Upper lobe of left lung (tissue), 4 donors: ENCODE results near the gene PSMD8.

Source experiments
- POLR2A ChIP-seq, 4 donors: fragments of 450-650 bp; IDR thresholded peaks; one replicate each; pipeline ENCODE4 v1.5.1; 2016 to 2017; ENCODE audit warnings: antibody characterized with exemption in 4 of 4, mild to moderate bottlenecking in 2 of 4
- TF ChIP-seq, protein P1 (sequence below), 6 experiments: fragments of 450-650 bp in 4 of 6; fragments of 200-600 bp in 2 of 6; sonication (generic) in 2 of 6; IDR thresholded peaks; one replicate each; pipeline ENCODE4 v1.5.1; 2016 to 2019; ENCODE audit warnings: antibody characterized with exemption in 6 of 6

- no peak for TF ChIP-seq POLR2A (IDR thresholded peaks at IDR 0.05)
- TF ChIP-seq, protein P1, sequence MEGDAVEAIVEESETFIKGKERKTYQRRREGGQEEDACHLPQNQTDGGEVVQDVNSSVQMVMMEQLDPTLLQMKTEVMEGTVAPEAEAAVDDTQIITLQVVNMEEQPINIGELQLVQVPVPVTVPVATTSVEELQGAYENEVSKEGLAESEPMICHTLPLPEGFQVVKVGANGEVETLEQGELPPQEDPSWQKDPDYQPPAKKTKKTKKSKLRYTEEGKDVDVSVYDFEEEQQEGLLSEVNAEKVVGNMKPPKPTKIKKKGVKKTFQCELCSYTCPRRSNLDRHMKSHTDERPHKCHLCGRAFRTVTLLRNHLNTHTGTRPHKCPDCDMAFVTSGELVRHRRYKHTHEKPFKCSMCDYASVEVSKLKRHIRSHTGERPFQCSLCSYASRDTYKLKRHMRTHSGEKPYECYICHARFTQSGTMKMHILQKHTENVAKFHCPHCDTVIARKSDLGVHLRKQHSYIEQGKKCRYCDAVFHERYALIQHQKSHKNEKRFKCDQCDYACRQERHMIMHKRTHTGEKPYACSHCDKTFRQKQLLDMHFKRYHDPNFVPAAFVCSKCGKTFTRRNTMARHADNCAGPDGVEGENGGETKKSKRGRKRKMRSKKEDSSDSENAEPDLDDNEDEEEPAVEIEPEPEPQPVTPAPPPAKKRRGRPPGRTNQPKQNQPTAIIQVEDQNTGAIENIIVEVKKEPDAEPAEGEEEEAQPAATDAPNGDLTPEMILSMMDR (IDR thresholded peaks at IDR 0.05) = no peak
Measured at GRCh38 chr19:38391911-38392464, 17.6 kb downstream of the PSMD8 start.
